ENCODE data around the gene ZNF146.
"Not testable (repeated sequence)": the region's sequence is repeated elsewhere in the genome, so short reads cannot be mapped to it uniquely, and the experiment has no call there.

ZNF146 gene

GRCh38 chr19:36236304-36236945 lies 21.5 kb downstream of the ZNF146 start:
- no peak for DNase-seq

GRCh38 chr19:36236946-36237310 lies 22.0 kb downstream of the ZNF146 start:
- DNase-seq, result no peak

DNA sequence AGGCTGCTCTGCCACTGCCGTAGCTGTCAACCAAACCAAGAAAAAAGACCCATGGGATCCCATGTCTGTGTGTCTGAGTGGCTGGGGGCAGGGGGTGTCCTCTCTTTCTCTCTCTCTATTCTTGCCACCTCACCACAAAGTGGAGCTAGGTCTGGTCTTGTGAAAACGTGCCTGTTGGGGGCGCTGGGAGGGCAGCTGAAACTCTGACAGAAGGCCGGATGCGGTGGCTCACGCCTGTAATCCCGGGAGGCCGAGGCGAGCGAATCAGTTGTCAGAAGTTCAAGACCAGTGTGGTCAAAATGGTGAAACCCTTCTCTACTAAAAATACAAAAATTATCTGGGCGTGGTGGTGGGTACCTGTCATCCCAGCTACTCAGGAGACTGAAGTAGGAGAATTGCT lies 29.2 kb downstream of the ZNF146 start:
- no peak for DNase-seq

GRCh38 chr19:36245210-36246005 lies 30.5 kb downstream of the ZNF146 start:
- peak; percentile 48 for DNase-seq

GRCh38 chr19:36246006-36246481 lies 31.1 kb downstream of the ZNF146 start:
- DNase-seq, result no peak

DNA sequence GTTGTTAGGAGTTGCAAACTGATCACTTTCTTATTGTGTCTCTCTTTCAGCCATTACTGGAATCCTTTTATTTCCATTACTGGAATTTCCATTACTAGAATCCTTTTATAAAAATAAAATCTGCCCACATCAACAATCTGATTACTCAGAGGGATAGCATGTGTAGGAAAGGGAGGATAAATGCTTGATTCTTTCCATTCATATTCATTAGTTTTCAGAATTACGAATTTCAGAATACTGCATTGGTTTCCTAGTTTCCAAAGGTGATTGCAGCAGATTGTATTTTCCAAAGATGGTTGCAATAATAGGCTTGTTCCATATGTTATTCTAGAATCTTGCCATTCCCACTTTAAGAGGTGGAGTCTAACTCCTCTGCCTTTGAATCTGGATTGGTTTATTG lies 37.1 kb downstream of the ZNF146 start:
- no peak for DNase-seq

DNA sequence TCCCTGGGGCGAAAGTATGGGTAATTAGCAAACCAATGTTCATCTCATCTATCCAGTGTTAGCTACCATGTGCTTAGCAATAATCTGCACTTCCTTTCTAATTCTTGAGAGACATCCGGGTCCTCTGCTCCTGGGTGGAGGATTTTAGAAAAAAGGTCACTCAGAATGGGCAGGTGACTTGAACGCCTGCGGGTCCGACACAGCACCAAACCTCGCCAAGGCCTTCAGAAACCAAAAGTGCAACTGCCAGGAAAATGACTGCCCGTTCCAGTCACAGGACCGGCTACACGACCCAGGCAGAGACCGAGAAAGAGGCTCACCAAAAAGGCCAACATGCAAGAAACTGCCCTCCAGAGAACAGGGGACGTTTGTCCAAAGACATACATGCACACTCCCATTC lies 39.9 kb downstream of the ZNF146 start:
- no peak for DNase-seq

GRCh38 chr19:36255316-36255715 lies 40.4 kb downstream of the ZNF146 start:
- DNase-seq, result no peak

DNA sequence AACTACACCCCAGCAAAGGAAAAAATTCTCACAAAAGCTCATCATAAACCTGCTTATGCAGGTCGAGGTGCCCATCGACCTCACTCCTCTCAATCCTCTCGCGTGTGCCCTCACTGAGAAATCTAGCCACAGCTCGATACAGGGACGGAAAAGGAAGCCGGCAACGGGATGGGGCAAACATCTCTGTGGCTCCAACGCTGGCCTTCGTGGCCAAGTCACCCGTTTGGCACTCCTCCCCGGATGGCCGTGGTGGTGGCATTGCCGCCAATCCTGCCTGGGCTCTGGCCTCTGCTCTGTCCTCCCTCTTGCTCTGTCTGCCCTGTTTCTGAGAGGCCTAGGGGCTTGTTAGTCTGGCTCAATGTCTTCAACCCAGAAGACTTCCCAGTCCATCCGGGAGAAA lies 41.2 kb downstream of the ZNF146 start:
- DNase-seq, result no peak

GRCh38 chr19:36256853-36257519 lies 42.1 kb downstream of the ZNF146 start:
- DNase-seq, result no peak

- DNase-seq, result no peak
These were observed 42.6 kb downstream of the ZNF146 start for GRCh38 chr19:36257520-36257876.

GRCh38 chr19:36258028-36258875 lies 43.3 kb downstream of the ZNF146 start:
- no peak for DNase-seq

- no peak for DNase-seq
These were observed 44.3 kb downstream of the ZNF146 start for GRCh38 chr19:36259211-36259610.

DNA sequence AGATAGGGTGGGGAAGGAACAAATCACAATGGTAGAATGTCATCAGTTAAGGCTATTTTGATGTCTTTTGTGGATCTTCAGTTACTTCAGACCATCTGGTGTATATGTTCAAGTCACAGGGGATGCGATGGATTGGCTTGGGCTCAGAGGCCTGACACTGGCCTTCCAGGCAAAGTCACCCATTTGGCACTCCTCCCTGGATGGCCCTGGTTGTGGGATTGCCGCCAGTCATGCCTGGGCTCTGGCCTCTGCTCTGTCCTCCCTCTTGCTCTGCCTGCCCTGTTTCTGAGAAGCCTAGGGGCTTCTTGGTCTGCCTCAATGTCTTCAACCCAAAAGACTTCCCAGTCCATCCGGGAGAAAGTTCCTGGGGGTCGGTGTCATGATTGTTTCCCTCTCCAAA lies 50.2 kb downstream of the ZNF146 start:
- DNase-seq, result no peak

DNA sequence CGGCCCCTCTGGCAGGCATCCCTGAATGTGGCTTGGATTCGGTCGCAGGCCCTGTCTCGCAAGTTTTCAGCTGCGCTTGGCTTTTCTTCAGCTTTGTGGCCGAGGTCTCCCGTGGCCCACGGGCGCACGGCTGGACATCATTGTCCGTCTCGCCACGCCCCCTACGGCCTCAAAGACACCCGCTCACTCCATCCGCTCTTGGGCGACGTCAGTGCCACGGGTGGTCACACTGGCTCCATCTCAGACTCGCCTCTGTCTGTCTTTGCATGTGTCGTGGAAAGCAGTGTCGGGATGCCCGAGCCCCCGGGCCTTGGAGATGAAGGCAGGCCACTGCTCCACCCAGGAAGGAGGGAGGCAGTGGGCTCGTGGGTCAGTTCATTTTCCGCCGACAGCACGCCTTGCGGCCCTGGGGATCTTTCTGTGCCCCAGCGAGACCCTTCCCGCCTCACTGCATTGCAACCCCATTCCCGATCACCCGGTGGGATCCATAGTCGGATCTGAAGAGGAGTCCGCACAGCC lies 51.0 kb downstream of the ZNF146 start:
- no peak for DNase-seq

DNA sequence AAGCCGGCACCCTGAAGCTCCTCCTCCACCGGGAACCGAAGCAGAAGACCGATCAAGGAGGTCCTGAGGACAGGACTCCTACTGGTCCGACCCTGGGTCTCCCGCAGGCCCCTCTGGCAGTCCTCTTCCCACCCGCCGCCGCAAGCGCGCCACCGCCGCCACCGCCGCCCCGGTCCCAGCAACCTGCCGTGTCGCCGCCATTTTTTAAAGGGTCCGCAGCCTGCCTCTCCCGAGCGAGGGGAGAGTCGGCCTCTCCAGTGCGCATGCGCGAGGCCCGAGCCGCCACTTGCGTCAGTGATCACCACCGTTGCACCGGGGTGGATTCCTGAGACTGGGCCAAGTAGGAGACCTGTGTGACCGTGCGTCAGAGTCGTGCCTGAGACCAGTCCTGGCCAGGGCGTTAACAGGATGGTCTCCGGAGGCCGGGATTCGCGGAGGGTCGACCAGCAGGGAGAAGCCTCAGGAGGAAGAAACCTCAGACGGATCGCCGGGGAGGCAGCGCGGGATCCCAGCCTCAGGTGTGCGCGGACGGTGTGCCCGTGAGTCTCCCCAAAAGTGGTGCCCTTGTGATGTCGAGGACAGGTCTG lies 51.6 kb downstream of the ZNF146 start:
- no peak for DNase-seq

DNA sequence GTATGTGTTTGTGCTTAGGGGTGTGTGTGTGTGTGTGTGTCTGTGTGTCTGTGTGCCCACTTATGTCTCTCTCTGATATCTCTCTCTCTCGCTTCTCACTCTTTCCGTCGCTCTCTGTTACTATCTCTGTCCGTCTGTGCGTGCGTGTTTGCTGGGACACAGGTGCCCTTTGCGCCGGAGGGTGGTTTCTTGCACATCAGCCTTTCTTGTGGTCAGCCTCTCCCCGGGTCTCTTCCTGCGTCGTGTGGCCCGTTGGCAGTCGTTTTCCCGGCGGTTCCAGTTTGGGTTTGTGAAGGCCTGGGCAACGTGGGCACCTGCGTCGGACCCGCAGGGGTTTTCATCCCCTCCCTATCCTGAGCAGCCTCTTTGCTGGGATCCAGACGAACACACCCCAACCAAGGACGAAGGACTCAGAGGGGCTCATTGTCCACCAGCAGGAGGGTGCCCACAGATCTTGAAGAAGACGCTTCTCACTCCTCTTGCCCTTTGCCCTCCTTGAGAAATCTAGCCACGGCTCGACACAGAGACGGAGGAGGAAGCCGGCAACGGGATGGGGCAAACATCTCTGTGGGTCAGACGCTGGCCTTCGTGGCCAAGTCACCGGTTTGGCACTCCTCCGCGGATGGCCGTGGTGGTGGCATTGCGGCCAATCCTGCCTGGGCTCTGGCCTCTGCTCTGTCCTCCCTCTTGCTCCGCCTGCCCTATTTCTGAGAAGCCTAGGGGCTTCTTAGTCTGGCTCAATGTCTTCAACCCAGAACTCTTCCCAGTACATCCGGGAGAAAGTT lies 52.3 kb downstream of the ZNF146 start:
- no peak for DNase-seq

DNA sequence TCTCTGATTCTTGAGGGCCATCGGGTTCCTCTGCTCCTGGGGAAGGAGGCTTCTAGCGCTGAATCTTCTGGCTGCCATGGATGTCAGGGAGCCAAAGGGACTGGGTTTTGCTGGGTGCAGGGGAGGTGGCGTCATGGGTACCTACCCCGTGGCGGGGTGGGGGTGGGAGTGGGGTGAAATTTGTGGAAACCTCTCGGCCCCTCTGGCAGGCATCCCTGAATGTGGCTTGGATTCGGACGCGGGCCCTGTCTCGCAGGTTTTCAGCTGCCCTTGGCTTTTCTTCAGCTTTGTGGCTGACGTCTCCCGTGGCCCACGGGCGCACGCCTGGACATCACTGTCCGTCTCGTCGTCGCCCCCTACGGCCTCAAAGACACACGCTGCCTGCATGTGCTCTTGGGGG lies 53.2 kb downstream of the ZNF146 start:
- DNase-seq, result not testable (repeated sequence)

GRCh38 chr19:36268591-36268990 lies 53.7 kb downstream of the ZNF146 start:
- DNase-seq, result not testable (repeated sequence)

- not testable (repeated sequence) for DNase-seq
These were observed 54.4 kb downstream of the ZNF146 start for GRCh38 chr19:36269295-36269694.
